GM18951 (cell line): ENCODE results near the gene JUND.

Experiments
- POLR2A ChIP-seq: IDR thresholded peaks from 4 replicates; pipeline ENCODE4 v1.6.1; 2011; ENCODE audit warnings: mild to moderate bottlenecking; ENCODE audit not compliant: insufficient read length, insufficient read depth; ENCODE audit errors: extremely low read depth
- in situ Hi-C: fragments of 300-500 bp; cut with MboI; formaldehyde crosslinking; loops from one replicate; pipeline ENCODE4 v1.12.0; 2022; ENCODE audit warnings: low sequenced_read_pairs, mixed read lengths, inconsistent platforms; ENCODE audit not compliant: unreplicated experiment

Gene JUND

GRCh38 chr19:18304458-18305310 lies 23.3 kb upstream of the JUND start:
- in situ Hi-C loops = no loop called here
- peak; percentile 55 for TF ChIP-seq POLR2A

GRCh38 chr19:18304208-18304457 lies 22.7 kb upstream of the JUND start:
- in situ Hi-C loops = no loop called here
- no peak for TF ChIP-seq POLR2A

- in situ Hi-C loops = no loop called here
- TF ChIP-seq POLR2A = no peak
These were observed 20.3 kb upstream of the JUND start for GRCh38 chr19:18301718-18302111.

GRCh38 chr19:18300930-18301717 lies 19.7 kb upstream of the JUND start:
- TF ChIP-seq POLR2A = no peak
- in situ Hi-C loops = no loop called here

- TF ChIP-seq POLR2A = no peak
- in situ Hi-C loops = no loop called here
These were observed 18.2 kb upstream of the JUND start for GRCh38 chr19:18299654-18300053.

- in situ Hi-C loops = no loop called here
- TF ChIP-seq POLR2A = no peak
These were observed 17.2 kb upstream of the JUND start for GRCh38 chr19:18298601-18299000.

- no peak for TF ChIP-seq POLR2A
- in situ Hi-C loops = no loop called here
These were observed 15.9 kb upstream of the JUND start for GRCh38 chr19:18297308-18297707.

GRCh38 chr19:18295034-18295451 lies 13.6 kb upstream of the JUND start:
- in situ Hi-C loops = no loop called here
- no peak for TF ChIP-seq POLR2A

GRCh38 chr19:18294467-18294864 lies 13.0 kb upstream of the JUND start:
- no peak for TF ChIP-seq POLR2A
- in situ Hi-C loops = no loop called here

- in situ Hi-C loops = no loop called here
- TF ChIP-seq POLR2A = no peak
These were observed 12.4 kb upstream of the JUND start for GRCh38 chr19:18293642-18294466.

GRCh38 chr19:18292810-18293641 lies 11.6 kb upstream of the JUND start:
- in situ Hi-C loops = no loop called here
- TF ChIP-seq POLR2A = no peak

- no peak for TF ChIP-seq POLR2A
- in situ Hi-C loops = no loop called here
These were observed 11.0 kb upstream of the JUND start for GRCh38 chr19:18292462-18292809.
